ENCODE data around the gene SUPT20HL2. TPM values are rescaled to one million over a fixed set of nuclear protein-coding genes. Genes with fewer than 3 reads are reported as not detected.
"Not testable (repeated sequence)": the region's sequence is repeated elsewhere in the genome, so short reads cannot be mapped to it uniquely, and the experiment has no call there.

The SUPT20HL2 gene
- total RNA-seq: not detected

GRCh38 chrX:24314019-24314635, at the start of gene SUPT20HL2:
SUPT20HL2 (minus strand) TSS chrX:24314069; CDS start chrX:24313315, 754 bp downstream.
- no peak for DNase-seq (ENCODE audit: low spot score in 2 of 2)
- WGBS, 2 donors: 88 to 98% methylated on average over 37 to 39 of the region's 39 CpGs
- no peak within 1 kb of the TSS for H3K4me3 ChIP-seq (ENCODE audit: low read depth, poor library complexity, severe bottlenecking)
- intact Hi-C loops (cut with DNase I; ENCODE audit: low total_unique reads): no loop called here
- TF ChIP-seq CTCF (IDR thresholded peaks at IDR 0.05) (no peak), POLR2A (IDR thresholded peaks at IDR 0.05) (no peak)

- intact Hi-C loops (cut with DNase I; ENCODE audit: low total_unique reads); H3K4me3 ChIP-seq (ENCODE audit: low read depth, poor library complexity, severe bottlenecking); DNase-seq (ENCODE audit: low spot score in 2 of 2): not testable (repeated sequence)
- 85 to 90% methylated on average over 29 to 40 of the region's 41 CpGs for WGBS, 2 donors
Measured at GRCh38 chrX:24362089-24362745, 48.3 kb upstream of the SUPT20HL2 start.

- TF ChIP-seq CTCF (IDR thresholded peaks at IDR 0.05) (no peak), POLR2A (IDR thresholded peaks at IDR 0.05) (no peak)
- H3K4me3 ChIP-seq (ENCODE audit: low read depth, poor library complexity, severe bottlenecking): no peak within 1 kb of the TSS
- WGBS, 2 donors: 76 to 78% methylated on average over 3 of the region's 3 CpGs
- no peak for DNase-seq (ENCODE audit: low spot score in 2 of 2)
- intact Hi-C loops (cut with DNase I; ENCODE audit: low total_unique reads): no loop called here
Measured at GRCh38 chrX:24360272-24360671, 46.4 kb upstream of the SUPT20HL2 start, which contains the start of gene SUPT20HL1. SUPT20HL1 (plus strand) TSS chrX:24360639; CDS start chrX:24362761, 2,122 bp downstream.

GRCh38 chrX:24357106-24357505, 43.2 kb upstream of the SUPT20HL2 start:
- intact Hi-C loops (cut with DNase I; ENCODE audit: low total_unique reads): no loop called here
- DNase-seq (ENCODE audit: low spot score in 2 of 2): no peak

GRCh38 chrX:24355095-24355494, 41.2 kb upstream of the SUPT20HL2 start:
- H3K4me3 ChIP-seq (ENCODE audit: low read depth, poor library complexity, severe bottlenecking): no peak overlapping the region
- intact Hi-C loops (cut with DNase I; ENCODE audit: low total_unique reads): no loop called here
- DNase-seq (ENCODE audit: low spot score in 2 of 2): no peak
- TF ChIP-seq CTCF (IDR thresholded peaks at IDR 0.05): no peak
- no peak for TF ChIP-seq POLR2A (IDR thresholded peaks at IDR 0.05)
- 79 to 84% methylated on average over 7 to 8 of the region's 8 CpGs for WGBS, 2 donors

More at GRCh38 chrX:24357106-24357505, 43.2 kb upstream of the SUPT20HL2 start:
- TF ChIP-seq CTCF (IDR thresholded peaks at IDR 0.05) (no peak), POLR2A (IDR thresholded peaks at IDR 0.05) (no peak)
- no peak overlapping the region for H3K4me3 ChIP-seq (ENCODE audit: low read depth, poor library complexity, severe bottlenecking)

- DNase-seq (ENCODE audit: low spot score in 2 of 2): no peak
Measured at GRCh38 chrX:24350217-24350616, 36.3 kb upstream of the SUPT20HL2 start.

More at GRCh38 chrX:24350217-24350616, 36.3 kb upstream of the SUPT20HL2 start:
- intact Hi-C loops (cut with DNase I; ENCODE audit: low total_unique reads): no loop called here
- TF ChIP-seq POLR2A (IDR thresholded peaks at IDR 0.05): no peak
- no peak for TF ChIP-seq CTCF (IDR thresholded peaks at IDR 0.05)
- WGBS, 2 donors: 80 to 94% methylated on average over 4 of the region's 4 CpGs
- H3K4me3 ChIP-seq (ENCODE audit: low read depth, poor library complexity, severe bottlenecking): no peak overlapping the region
